GM23338 (cell line): Measurements from ENCODE around the gene EYA4. TPM values are rescaled to one million over a fixed set of nuclear protein-coding genes. Genes with fewer than 3 reads are reported as not detected.

Source experiments
- ATAC-seq: fragments of 200-7000 bp; cut with Tn5 transposase; 3 replicates; pipeline ENCODE4 v1.9.1; 2020
- DNase-seq: peaks from one replicate; pipeline ENCODE4 v3.0.0-alpha.2; 2015; ENCODE audit warnings: low spot score
- H2AFZ ChIP-seq: fragments of 200-600 bp; sonication (generic); 2 replicates; pipeline ENCODE4 v1.8.0; 2016; ENCODE audit warnings: antibody characterized with exemption, mild to moderate bottlenecking, moderate library complexity
- H3F3A ChIP-seq: fragments of 200-600 bp; sonication (generic); replicated peaks from 2 replicates; pipeline ENCODE4 v1.8.0; 2017; ENCODE audit warnings: antibody characterized with exemption, mixed run types, low read depth
- H3K27ac ChIP-seq: fragments of 200-600 bp; sonication (generic); 2 replicates; pipeline ENCODE4 v1.6.1; 2016; ENCODE audit warnings: low read depth
- H3K27me3 ChIP-seq: fragments of 200-600 bp; sonication (generic); 2 replicates; pipeline ENCODE4 v1.8.0; 2016; ENCODE audit warnings: mild to moderate bottlenecking, mixed run types, moderate library complexity; ENCODE audit not compliant: insufficient read depth
- H3K36me3 ChIP-seq: fragments of 200-600 bp; sonication (generic); 2 replicates; pipeline ENCODE4 v1.8.0; 2016; ENCODE audit warnings: mild to moderate bottlenecking; ENCODE audit not compliant: insufficient read depth
- H3K4me1 ChIP-seq: fragments of 200-600 bp; sonication (generic); 2 replicates; pipeline ENCODE4 v1.8.0; 2016; ENCODE audit warnings: mild to moderate bottlenecking, moderate library complexity; ENCODE audit not compliant: insufficient read depth
- H3K4me2 ChIP-seq: fragments of 200-600 bp; sonication (generic); 2 replicates; pipeline ENCODE4 v1.7.1; 2017; ENCODE audit warnings: mixed run types
- H3K4me3 ChIP-seq: fragments of 200-600 bp; sonication (generic); 2 replicates; pipeline ENCODE4 v1.6.1; 2016; ENCODE audit warnings: mixed run types
- H3K79me2 ChIP-seq: fragments of 200-600 bp; sonication (generic); replicated peaks from 2 replicates; pipeline ENCODE4 v1.8.0; 2017; ENCODE audit warnings: mild to moderate bottlenecking; ENCODE audit not compliant: insufficient read depth
- H3K9me2 ChIP-seq: fragments of 200-600 bp; sonication (generic); 2 replicates; pipeline ENCODE4 v1.8.0; 2017; ENCODE audit not compliant: insufficient read depth
- H4K20me1 ChIP-seq: fragments of 200-600 bp; sonication (generic); replicated peaks from 2 replicates; pipeline ENCODE4 v1.8.0; 2017; ENCODE audit warnings: mild to moderate bottlenecking; ENCODE audit not compliant: insufficient read depth
- H3K27ac Mint-ChIP-seq: 2 replicates; pipeline ENCODE4 v1.8.0; 2020; ENCODE audit warnings: inconsistent platforms, mild to moderate bottlenecking, moderate library complexity, mixed read lengths
- H3K27me3 Mint-ChIP-seq: 3 replicates; pipeline ENCODE4 v1.8.0; 2022; ENCODE audit warnings: low read depth, mild to moderate bottlenecking, moderate library complexity, mixed read lengths, inconsistent platforms; ENCODE audit not compliant: insufficient read depth, poor library complexity
- H3K36me3 Mint-ChIP-seq: 3 replicates; pipeline ENCODE4 v1.8.0; 2021; ENCODE audit warnings: low read depth, mild to moderate bottlenecking, inconsistent platforms, moderate library complexity, mixed read lengths
- H3K4me1 Mint-ChIP-seq: 3 replicates; pipeline ENCODE4 v1.8.0; 2020; ENCODE audit warnings: mild to moderate bottlenecking, inconsistent platforms, mixed read lengths
- H3K4me3 Mint-ChIP-seq: 3 replicates; pipeline ENCODE4 v1.8.0; 2021; ENCODE audit warnings: moderate library complexity, mild to moderate bottlenecking, inconsistent platforms, mixed read lengths
- H3K9me3 Mint-ChIP-seq: 3 replicates; pipeline ENCODE4 v1.8.0; 2020; ENCODE audit warnings: moderate library complexity, mild to moderate bottlenecking, inconsistent platforms, mixed read lengths
- CREB1 ChIP-seq: fragments of 250-450 bp; sonication (Bioruptor Pico); IDR thresholded peaks from 2 replicates; pipeline ENCODE4 v1.5.0; 2020; ENCODE audit warnings: low read depth, mild to moderate bottlenecking, moderate library complexity
- CTCF ChIP-seq, 2 experiments: fragments of 200-600 bp in 1 of 2; sonication (generic) in 1 of 2; conservative IDR thresholded peaks; 2 replicates each; pipeline versions ENCODE4 v1.5.1 to v1.6.1; 2016 to 2017; ENCODE audit warnings: antibody characterized with exemption in 2 of 2, low read depth in 2 of 2, mild to moderate bottlenecking in 2 of 2, moderate library complexity in 1 of 2
- ETS1 ChIP-seq: IDR thresholded peaks from 2 replicates; pipeline ENCODE4 v1.6.1; 2016; ENCODE audit warnings: antibody characterized with exemption
- EZH2 ChIP-seq: fragments of 200-600 bp; sonication (generic); IDR thresholded peaks from one replicate; pipeline ENCODE4 v1.8.0; 2017; ENCODE audit warnings: antibody characterized with exemption, mild to moderate bottlenecking, low read depth; ENCODE audit not compliant: unreplicated experiment
- EZH2phosphoT487 ChIP-seq: fragments of 200-600 bp; sonication (generic); IDR thresholded peaks from one replicate; pipeline ENCODE4 v1.8.1; 2018; ENCODE audit warnings: antibody characterized with exemption; ENCODE audit not compliant: unreplicated experiment
- JUNB ChIP-seq: IDR thresholded peaks from one replicate; pipeline ENCODE4 v1.6.1; 2016; ENCODE audit warnings: antibody characterized with exemption; ENCODE audit not compliant: unreplicated experiment
- NANOG ChIP-seq: IDR thresholded peaks from 2 replicates; pipeline ENCODE4 v1.6.1; 2016; ENCODE audit warnings: antibody characterized with exemption, borderline replicate concordance
- POLR2AphosphoS5 ChIP-seq: IDR thresholded peaks from 2 replicates; pipeline ENCODE4 v1.6.1; 2016; ENCODE audit warnings: antibody characterized with exemption, low read depth
- REST ChIP-seq: IDR thresholded peaks from one replicate; pipeline ENCODE4 v1.6.1; 2018; ENCODE audit warnings: antibody characterized with exemption; ENCODE audit not compliant: unreplicated experiment
- STAT1 ChIP-seq: IDR thresholded peaks from one replicate; pipeline ENCODE4 v1.6.1; 2016; ENCODE audit warnings: antibody characterized with exemption; ENCODE audit not compliant: unreplicated experiment
- ZNF114 ChIP-seq: fragments of 250-450 bp; sonication (Bioruptor Pico); IDR thresholded peaks from 2 replicates; pipeline ENCODE4 v1.5.0; 2020; ENCODE audit warnings: mild to moderate bottlenecking, moderate library complexity
- ZNF331 ChIP-seq: fragments of 250-450 bp; sonication (Bioruptor Pico); IDR thresholded peaks from 2 replicates; pipeline ENCODE4 v1.5.0; 2020; ENCODE audit warnings: low read depth, mild to moderate bottlenecking, moderate library complexity
- ZNF462 ChIP-seq: fragments of 250-450 bp; sonication (Bioruptor Pico); IDR thresholded peaks from 2 replicates; pipeline ENCODE4 v1.5.0; 2020; ENCODE audit warnings: mild to moderate bottlenecking, moderate library complexity
- polyA plus RNA-seq: library from polyadenylated mRNA; unstranded; fragments of >200 nt; fragmentation: Nextera tagmentation; extraction: Ambion mirVana; gene quantifications from 2 replicates; pipeline ENCODE4 v1.2.1, GENCODE V29; 2016
- total RNA-seq: library from RNA; depleted of rRNA; stranded (reverse); fragments of >200 nt; shearing (Covaris generic); gene quantifications from 2 replicates; pipeline ENCODE4 v1.2.3, GENCODE V29; 2014

Gene EYA4
- total and polyA plus RNA-seq, 2 experiments from 2014 or later, result 0.05 to 0.21 TPM

- H3K4me1 Mint-ChIP-seq, result peaks cover 3% of the 10 kb centered on the region; the same call in 2 of the 3 replicates
- Histone ChIP-seq H3K9me2 (no peaks in the 10 kb centered on the region), H3K27ac (no peak overlapping the region), H2AFZ (no peak overlapping the region; the same call in 1 of the 2 replicates), H4K20me1 (no peaks in the 10 kb centered on the region), H3K4me2 (no peak overlapping the region), H3K79me2 (no peaks in the 10 kb centered on the region), H3K27me3 (no peaks in the 10 kb centered on the region), H3K4me3 (no peak overlapping the region), H3K36me3 (no peaks in the 10 kb centered on the region), H3K4me1 (no peaks in the 10 kb centered on the region; the same call in 1 of the 2 replicates), H3F3A (no peaks in the 10 kb centered on the region)
- H3K27ac Mint-ChIP-seq, result no peak overlapping the region
- H3K27me3 Mint-ChIP-seq, result peaks cover 1% of the 10 kb centered on the region
- ATAC-seq, result no peak
- H3K9me3 Mint-ChIP-seq, result no peaks in the 10 kb centered on the region
- no peak for DNase-seq
- TF ChIP-seq CREB1 (no peak), ZNF114 (CRISPR knock-in tag) (no peak), ETS1 (no peak), ZNF462 (CRISPR knock-in tag) (no peak), EZH2 (no peak), CTCF (conservative IDR thresholded peaks at IDR 0.05; ENCODE audit: low read depth in 2 of 2) (no peak), REST (no peak), POLR2AphosphoS5 (no peak), STAT1 (no peak), ZNF331 (no peak), NANOG (no peak), EZH2phosphoT487 (no peak), JUNB (no peak)
- no peaks in the 10 kb centered on the region for H3K36me3 Mint-ChIP-seq
- no peak overlapping the region for H3K4me3 Mint-ChIP-seq
These were observed 99.4 kb downstream of the EYA4 start for GRCh38 chr6:133340557-133340956.
